ENCODE measurements around the gene VEZT.
"Not testable (repeated sequence)": the region's sequence is repeated elsewhere in the genome, so short reads cannot be mapped to it uniquely, and the experiment has no call there.

Gene VEZT

DNA sequence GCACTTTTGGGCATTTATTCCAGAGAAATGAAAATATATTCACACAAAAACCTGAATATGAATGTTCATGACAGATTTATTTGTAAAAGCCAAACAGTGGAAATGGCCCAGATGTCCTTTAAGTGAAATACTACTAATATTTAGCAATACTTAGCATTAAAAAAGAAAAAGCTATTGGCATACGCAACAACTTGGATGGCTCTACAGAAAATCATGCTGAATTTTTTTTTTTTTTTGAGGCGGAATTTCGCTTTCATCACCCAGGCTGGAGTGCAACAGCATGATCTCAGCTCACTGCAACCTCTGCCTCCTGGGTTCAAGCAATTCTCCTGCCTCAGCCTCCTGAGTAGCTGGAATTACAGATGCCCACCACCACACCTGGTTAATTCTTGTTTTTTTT, 24.5 kb upstream of the VEZT start:
- Histone ChIP-seq H4K20me1 (ENCODE audit: insufficient read depth) (no peaks in the 10 kb centered on the region), H3K4me2 (no peak overlapping the region), H3K27me3 (ENCODE audit: insufficient read depth, low read depth) (no peaks in the 10 kb centered on the region), H2AFZ (ENCODE audit: low read depth) (no peak overlapping the region), H3K79me2 (ENCODE audit: insufficient read depth, low read depth) (no peaks in the 10 kb centered on the region), H3K36me3 (ENCODE audit: insufficient read depth) (no peaks in the 10 kb centered on the region), H3K27ac (no peak overlapping the region), H3K4me3 (IDR thresholded peaks at IDR 0.05; ENCODE audit: insufficient read depth, low read depth, low read length) (no peak overlapping the region), H3K4me1 (ENCODE audit: low read depth, poor library complexity, severe bottlenecking) (no peaks in the 10 kb centered on the region), H3K9ac (no peak overlapping the region)
- TF ChIP-seq, protein P1, sequence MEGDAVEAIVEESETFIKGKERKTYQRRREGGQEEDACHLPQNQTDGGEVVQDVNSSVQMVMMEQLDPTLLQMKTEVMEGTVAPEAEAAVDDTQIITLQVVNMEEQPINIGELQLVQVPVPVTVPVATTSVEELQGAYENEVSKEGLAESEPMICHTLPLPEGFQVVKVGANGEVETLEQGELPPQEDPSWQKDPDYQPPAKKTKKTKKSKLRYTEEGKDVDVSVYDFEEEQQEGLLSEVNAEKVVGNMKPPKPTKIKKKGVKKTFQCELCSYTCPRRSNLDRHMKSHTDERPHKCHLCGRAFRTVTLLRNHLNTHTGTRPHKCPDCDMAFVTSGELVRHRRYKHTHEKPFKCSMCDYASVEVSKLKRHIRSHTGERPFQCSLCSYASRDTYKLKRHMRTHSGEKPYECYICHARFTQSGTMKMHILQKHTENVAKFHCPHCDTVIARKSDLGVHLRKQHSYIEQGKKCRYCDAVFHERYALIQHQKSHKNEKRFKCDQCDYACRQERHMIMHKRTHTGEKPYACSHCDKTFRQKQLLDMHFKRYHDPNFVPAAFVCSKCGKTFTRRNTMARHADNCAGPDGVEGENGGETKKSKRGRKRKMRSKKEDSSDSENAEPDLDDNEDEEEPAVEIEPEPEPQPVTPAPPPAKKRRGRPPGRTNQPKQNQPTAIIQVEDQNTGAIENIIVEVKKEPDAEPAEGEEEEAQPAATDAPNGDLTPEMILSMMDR (conservative IDR thresholded peaks at IDR 0.05; ENCODE audit: low read depth, low read length), result no peak

DNA sequence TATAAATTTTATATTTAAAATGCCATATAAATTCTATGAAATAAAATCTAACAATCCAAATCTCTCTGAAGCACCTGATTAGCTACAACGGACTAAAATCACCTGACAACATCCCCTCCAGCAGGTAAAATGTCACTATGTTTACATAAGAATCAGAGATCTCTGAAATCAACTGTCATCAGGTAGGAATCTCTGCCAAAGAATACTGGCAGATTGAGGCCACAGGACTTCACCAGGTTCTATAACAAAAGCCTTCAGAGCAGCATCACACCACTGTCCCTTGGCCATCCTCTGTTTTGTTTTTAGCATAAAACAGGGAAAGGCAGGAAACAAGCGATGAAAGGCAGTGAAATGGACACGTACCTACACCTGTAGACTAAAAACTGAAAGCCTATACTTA, 22.5 kb upstream of the VEZT start:
- Histone ChIP-seq H3K4me1 (ENCODE audit: low read depth, poor library complexity, severe bottlenecking) (no peaks in the 10 kb centered on the region), H3K79me2 (ENCODE audit: insufficient read depth, low read depth) (no peaks in the 10 kb centered on the region), H3K27ac (no peak overlapping the region), H3K4me3 (IDR thresholded peaks at IDR 0.05; ENCODE audit: insufficient read depth, low read depth, low read length) (no peak overlapping the region), H3K9ac (no peak overlapping the region), H3K4me2 (no peak overlapping the region), H4K20me1 (ENCODE audit: insufficient read depth) (no peaks in the 10 kb centered on the region), H3K36me3 (ENCODE audit: insufficient read depth) (no peaks in the 10 kb centered on the region), H3K27me3 (ENCODE audit: insufficient read depth, low read depth) (no peaks in the 10 kb centered on the region), H2AFZ (ENCODE audit: low read depth) (no peak overlapping the region)
- TF ChIP-seq, protein P1 (conservative IDR thresholded peaks at IDR 0.05; ENCODE audit: low read depth, low read length), result no peak

DNA sequence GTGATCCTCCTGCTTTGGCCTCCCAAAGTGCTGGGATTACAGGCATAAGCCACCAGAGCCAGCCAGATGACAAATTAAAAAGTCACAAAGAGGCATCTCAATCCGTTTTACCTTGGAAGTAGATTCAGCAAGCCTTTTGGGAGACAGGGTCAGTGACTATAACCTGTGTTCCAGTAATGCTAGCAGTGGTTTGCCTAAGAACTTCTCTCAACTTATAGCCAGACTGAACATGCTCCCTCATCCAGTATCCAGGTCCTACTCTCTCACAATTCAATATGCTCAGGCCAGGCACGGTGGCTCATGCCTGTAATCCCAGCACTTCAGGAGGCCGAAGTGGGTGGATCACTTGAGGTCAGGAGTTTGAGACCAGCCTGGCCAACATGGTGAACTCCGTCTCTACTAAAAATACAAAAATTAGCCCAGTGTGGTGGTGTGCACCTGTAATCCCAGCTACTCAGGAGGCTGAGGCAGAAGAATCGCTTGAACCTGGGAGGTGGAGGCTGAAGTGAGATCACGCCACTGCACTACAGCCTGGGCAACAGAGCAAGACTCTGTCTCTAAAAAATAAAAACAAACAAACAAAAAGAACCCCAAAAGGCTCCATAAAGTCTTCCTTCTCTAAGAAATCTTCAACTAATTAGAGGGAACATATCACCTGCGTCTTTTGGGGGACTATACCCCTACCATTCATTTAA, 20.6 kb upstream of the VEZT start:
- H3K4me1 ChIP-seq (ENCODE audit: low read depth, poor library complexity, severe bottlenecking); H4K20me1 ChIP-seq (ENCODE audit: insufficient read depth); H3K4me3 ChIP-seq (IDR thresholded peaks at IDR 0.05; ENCODE audit: insufficient read depth, low read depth, low read length); H3K27ac ChIP-seq; H3K36me3 ChIP-seq (ENCODE audit: insufficient read depth); H3K9ac ChIP-seq; H2AFZ ChIP-seq (ENCODE audit: low read depth); H3K4me2 ChIP-seq; H3K79me2 ChIP-seq (ENCODE audit: insufficient read depth, low read depth); H3K27me3 ChIP-seq (ENCODE audit: insufficient read depth, low read depth): not testable (repeated sequence)

DNA sequence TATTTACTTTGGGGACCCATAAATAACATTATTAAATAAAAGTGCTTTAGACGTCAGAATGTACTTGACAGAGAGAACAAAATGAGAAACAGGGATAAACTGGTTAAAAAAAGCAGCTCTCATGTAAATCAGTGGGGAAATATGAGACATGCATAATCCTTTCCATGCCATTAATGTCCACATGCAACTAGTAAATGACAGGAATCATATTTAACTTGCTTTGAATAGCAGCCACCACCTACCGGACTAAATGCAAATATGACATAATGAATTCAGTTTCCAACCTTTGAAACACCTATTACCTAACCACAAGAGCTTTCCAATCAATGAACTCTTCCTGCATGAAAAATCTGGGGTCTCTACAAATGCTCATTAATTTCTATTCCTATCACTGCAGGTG, 20.0 kb upstream of the VEZT start:
- Histone ChIP-seq H2AFZ (ENCODE audit: low read depth) (no peak overlapping the region), H3K4me2 (no peak overlapping the region), H3K36me3 (ENCODE audit: insufficient read depth) (no peaks in the 10 kb centered on the region), H3K9ac (no peak overlapping the region), H3K4me1 (ENCODE audit: low read depth, poor library complexity, severe bottlenecking) (no peaks in the 10 kb centered on the region), H3K27me3 (ENCODE audit: insufficient read depth, low read depth) (no peaks in the 10 kb centered on the region), H3K79me2 (ENCODE audit: insufficient read depth, low read depth) (no peaks in the 10 kb centered on the region), H4K20me1 (ENCODE audit: insufficient read depth) (no peaks in the 10 kb centered on the region), H3K4me3 (IDR thresholded peaks at IDR 0.05; ENCODE audit: insufficient read depth, low read depth, low read length) (no peak overlapping the region), H3K27ac (no peak overlapping the region)
- TF ChIP-seq, protein P1 (conservative IDR thresholded peaks at IDR 0.05; ENCODE audit: low read depth, low read length), result no peak

DNA sequence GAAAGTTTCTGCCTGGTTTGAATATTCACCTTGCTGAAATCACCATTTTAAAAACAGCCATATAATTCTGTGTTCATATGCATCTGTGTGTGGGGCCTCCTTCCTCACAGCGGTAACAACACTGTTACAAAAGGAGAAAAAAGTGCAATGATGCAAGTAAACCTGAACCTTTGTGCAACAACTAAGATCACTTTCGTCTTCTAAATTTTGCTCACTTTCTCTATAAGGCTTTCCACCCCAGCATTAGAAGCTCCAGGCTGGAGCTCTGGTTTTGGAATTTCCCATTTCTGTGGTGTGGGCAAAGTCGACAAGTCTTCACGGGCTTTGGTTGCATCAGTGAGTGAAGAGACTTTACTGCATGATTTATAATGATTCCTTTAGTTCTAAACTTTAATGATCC, 18.7 kb upstream of the VEZT start:
- no peaks in the 10 kb centered on the region for H3K27me3 ChIP-seq (ENCODE audit: insufficient read depth, low read depth)
- H3K4me2 ChIP-seq, result no peak overlapping the region
- H3K9ac ChIP-seq, result no peak overlapping the region
- no peak overlapping the region for H3K4me3 ChIP-seq (IDR thresholded peaks at IDR 0.05; ENCODE audit: insufficient read depth, low read depth, low read length)
- H3K4me1 ChIP-seq (ENCODE audit: low read depth, poor library complexity, severe bottlenecking), result no peaks in the 10 kb centered on the region
- H3K27ac ChIP-seq, result no peak overlapping the region
- H3K36me3 ChIP-seq (ENCODE audit: insufficient read depth), result no peaks in the 10 kb centered on the region
- no peaks in the 10 kb centered on the region for H4K20me1 ChIP-seq (ENCODE audit: insufficient read depth)
- TF ChIP-seq, protein P1 (conservative IDR thresholded peaks at IDR 0.05; ENCODE audit: low read depth, low read length), result no peak
- no peaks in the 10 kb centered on the region for H3K79me2 ChIP-seq (ENCODE audit: insufficient read depth, low read depth)
- H2AFZ ChIP-seq (ENCODE audit: low read depth), result no peak overlapping the region
